ENCODE measurements around the gene F2R.
"Not testable (repeated sequence)": the region's sequence is repeated elsewhere in the genome, so short reads cannot be mapped to it uniquely, and the experiment has no call there.

F2R gene

DNA sequence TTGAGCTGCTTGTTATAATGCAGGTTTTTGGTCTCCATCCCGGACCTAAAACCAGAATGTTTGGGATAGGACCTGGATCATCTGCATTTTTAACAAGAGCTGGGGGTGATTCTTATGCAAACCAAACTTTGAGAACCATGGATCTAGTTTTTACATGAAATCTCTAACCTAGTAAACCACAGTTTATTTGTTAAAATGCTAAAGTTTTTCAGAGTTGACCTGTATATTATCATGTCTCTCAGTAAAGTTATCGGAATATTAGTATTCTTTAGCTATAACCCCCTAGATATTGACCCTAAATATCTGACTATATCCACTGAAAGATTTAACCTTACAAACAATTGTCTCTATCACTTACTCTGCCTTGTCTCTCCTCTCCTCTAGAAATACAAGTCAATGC, 28.7 kb downstream of the F2R start:
- DNase-seq (ENCODE audit: low read depth), result no peak
- no peak overlapping the region for H3K4me3 ChIP-seq (ENCODE audit: low read depth, low read length)

DNA sequence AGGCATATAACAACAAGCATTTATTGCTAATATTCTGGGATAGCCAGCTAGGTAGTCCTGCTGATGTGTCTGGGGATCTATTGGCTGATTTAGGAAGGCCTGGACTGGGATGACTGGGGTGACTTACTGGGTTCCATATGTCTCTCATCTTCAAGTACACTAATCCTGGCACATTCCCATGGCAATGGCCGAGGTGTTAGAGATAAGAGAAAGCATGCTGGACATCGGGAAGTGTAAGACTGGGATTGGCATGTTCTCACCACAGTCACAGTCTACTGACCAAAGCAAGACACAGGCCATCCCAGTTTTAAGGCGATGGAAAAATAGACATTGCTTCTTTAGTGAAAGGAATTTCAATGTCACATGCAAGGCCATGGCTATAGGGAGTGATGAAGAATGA, 29.7 kb downstream of the F2R start:
- no peak overlapping the region for H3K4me3 ChIP-seq (ENCODE audit: low read depth, low read length)
- DNase-seq (ENCODE audit: low read depth), result no peak

DNA sequence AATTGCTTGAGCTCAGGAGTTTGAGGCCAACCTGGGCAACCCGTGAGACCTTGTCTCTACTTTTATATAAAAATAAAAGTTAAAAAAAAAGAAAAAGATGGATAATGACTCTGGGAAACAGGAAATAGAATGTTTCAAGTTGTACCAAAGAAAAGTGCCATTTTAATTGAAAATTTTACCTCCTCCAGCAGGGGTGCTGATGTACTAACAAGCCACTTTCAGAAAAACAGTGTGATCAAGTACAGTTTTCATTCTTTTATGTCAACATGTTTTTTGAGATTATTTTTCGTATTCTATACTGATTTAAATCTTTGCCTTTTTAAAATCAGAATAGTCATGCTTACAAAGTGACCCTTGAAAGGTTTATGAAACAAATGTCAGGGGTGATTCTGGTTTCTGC, 30.8 kb downstream of the F2R start:
- no peak overlapping the region for H3K4me3 ChIP-seq (ENCODE audit: low read depth, low read length)
- no peak for DNase-seq (ENCODE audit: low read depth)

DNA sequence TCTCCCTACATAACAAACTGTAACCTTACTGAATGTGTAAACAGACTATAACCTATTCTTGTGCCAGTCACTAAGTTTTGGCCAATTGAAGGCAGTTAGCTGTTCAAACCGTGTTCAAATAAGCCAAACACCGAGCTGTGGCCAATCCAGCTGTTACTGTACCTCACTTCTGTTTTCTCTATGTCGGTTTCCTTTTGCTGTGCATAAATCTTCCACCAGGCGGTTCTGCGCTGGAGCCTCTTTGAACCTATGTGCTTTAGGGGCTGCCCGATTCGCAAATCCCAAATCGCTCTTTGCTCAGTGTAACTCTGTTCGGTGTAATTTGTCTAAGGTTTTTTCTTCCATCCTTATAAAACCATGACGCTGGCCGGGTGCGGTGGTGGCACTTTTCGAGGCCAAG, 31.8 kb downstream of the F2R start:
- no peak for DNase-seq (ENCODE audit: low read depth)
- H3K4me3 ChIP-seq (ENCODE audit: low read depth, low read length), result no peak overlapping the region

DNA sequence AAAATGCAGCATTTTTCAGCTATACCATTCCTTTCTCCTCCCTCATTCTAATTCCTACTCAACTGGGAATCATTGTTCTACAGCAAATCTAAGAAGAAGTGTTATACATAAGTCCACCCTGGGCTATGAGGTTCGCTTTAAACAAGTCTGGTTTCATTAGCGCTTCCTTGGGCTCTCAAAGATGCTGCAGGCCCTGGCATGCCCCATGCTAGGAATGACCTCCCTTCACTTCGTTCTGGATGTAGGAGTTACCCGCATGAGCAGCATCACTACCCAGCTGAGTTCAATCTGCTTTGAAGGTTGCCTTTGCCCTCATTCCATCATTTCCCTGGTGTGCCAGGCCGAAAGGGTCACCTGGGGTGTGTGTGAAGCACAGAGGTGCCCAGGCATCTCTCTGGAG, 35.4 kb downstream of the F2R start:
- DNase-seq (ENCODE audit: low read depth), result no peak
- H3K4me3 ChIP-seq (ENCODE audit: low read depth, low read length), result no peak overlapping the region

DNA sequence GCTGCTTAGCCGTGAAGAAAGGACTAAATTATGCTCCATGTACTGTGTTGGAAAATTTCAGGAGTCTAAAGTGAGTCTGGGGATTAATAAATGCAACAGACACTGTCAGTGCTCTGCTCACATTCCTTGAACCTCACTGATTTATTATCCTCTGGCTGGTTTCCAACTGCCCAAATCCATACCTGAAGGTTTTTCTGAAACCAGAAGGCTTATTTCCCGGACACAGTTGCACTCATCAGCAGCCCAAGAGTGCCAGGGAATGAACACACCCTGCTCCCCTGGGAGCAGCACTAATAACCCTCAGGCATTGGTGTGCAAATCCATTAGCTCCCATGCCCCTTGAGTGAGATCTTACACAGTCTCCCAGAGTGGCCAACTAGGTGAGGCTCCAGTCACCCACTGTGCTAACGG, 38.7 kb downstream of the F2R start:
- no peak for DNase-seq (ENCODE audit: low read depth)
- H3K4me3 ChIP-seq (ENCODE audit: low read depth, low read length), result no peak overlapping the region

DNA sequence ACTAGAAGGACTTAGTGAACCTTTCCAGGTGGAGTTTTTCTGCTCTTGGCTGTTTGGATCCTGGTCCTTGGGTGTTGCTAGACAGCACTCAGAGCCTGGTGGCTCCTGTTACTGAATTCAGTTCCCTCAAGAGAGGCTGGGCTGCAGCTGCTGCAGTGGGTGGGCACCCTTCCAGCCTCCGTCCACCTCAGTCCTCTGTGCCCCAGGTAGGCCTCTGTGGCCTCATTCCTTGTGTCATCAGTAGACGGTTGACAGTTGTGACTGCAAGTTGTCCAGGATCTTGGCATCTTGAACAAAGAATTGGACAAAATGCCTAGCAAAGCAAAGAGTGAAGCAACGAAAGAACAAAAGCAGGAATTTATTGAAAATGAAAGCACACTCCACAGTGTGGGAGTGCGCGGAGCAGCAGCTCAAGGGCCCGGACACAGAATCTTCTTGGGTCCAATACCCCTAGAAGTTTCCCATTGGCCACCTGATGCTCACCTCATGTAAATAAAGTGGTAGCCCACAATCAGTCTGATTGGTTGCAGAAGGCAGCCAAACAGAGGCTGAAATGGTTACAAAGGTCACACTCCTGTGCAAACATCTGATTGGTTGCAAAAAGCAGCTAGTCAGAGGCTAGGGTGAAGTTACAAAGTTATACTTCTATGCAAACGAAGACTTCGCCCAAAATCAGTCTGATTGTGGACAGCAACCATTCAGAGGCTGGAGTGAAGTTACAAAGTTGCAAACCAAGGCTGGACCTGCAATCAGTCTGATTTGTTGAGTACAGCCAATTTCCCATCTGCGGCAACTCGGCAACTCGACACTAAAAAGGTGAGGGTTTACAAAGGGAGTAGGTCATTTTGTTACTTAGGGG, 40.1 kb downstream of the F2R start:
- no peak overlapping the region for H3K4me3 ChIP-seq (ENCODE audit: low read depth, low read length)
- DNase-seq (ENCODE audit: low read depth), result no peak

DNA sequence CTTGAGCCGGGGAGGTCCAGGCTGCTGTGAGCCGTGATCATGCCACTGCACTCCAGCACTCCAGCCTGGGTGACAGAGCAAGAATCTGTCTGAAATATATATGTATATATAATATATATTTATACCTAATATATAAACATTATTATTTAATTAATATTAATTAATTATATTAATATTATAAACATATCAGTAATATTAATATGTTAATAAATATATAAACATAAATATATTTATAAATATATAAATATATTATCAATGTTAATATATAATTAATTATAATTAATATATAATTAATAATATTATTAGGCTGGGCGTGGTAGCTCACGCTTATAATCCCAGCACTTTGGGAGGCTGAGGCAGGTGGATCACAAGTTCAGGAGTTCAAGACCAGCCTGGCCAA, 41.1 kb downstream of the F2R start:
- no peak for DNase-seq (ENCODE audit: low read depth)
- no peak overlapping the region for H3K4me3 ChIP-seq (ENCODE audit: low read depth, low read length)

DNA sequence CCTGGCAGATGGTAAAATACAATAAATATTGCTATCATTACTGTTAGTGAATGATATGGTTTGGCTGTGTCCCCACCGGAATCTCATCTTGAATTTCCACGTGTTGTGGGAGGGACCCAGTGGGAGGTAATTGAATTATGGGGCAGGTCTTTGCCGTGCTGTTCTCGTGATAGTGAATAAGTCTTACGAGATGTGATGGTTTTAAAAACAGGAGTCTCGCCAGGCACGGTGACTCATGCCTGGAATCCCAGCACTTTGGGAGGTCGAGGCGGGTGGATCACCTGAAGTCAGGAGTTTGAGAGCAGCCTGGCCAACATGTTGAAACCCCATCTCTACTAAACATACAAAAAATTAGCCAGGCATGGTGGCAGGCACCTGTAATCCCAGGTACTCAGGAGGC, 45.2 kb downstream of the F2R start:
- not testable (repeated sequence) for DNase-seq (ENCODE audit: low read depth); H3K4me3 ChIP-seq (ENCODE audit: low read depth, low read length)

DNA sequence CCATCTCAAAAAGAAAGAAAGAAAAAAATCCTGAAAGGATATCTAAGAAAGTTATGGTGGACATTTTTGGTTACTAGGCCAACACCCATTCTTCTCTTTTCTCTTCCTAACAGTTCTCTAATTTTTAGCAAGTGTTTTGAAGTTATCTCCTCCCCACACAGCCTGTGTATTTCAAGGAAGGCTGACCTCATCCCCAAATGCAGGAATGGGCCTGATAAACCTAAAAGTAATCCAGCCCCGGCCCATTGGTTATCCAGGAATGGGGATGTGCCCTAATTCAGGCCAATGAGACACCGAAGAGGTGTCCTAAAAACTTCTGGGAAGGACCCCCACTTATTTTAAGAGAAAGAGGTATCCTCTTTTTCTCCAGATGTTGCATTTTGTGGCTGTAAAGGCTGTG, 46.6 kb downstream of the F2R start:
- no peak for DNase-seq (ENCODE audit: low read depth)
- H3K4me3 ChIP-seq (ENCODE audit: low read depth, low read length), result no peak overlapping the region

DNA sequence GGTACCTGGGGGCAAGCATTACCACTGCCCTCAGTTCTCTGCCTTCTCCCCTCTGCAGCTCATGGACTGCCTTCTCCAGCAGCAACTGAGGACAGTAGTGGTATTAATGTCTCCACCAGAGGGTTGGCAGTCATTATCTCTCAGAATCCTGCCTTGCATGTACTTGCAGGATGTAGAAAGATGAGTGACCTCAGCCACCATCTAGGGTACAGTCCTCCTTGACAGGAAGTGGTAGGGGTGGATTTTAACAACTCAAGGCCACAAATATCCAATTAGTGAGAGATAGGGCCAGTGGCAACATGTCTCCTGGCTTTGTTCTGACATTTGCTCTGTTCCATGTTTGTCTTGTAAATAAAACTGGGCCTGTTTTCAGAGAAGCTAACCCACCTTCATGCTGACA, 47.2 kb downstream of the F2R start:
- no peak for DNase-seq (ENCODE audit: low read depth)
- no peak overlapping the region for H3K4me3 ChIP-seq (ENCODE audit: low read depth, low read length)

DNA sequence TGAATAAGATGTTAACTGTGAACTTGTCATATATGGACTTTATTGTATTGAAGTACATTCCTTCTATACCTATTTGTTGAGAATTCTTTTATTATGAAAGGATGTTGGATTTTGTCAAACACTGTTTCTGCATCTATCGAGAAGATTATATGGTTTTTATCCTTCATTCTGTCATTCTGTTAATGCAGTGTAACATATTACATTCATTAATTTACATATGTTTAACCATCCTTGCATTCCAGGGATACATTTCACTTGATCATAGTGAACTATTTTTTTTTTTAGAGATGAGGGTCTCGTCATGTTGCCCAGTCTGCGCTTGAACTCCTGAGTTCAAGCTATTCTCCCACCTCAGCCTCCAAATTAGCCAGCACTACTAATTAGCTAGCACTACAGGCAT, 48.4 kb downstream of the F2R start:
- no peak for DNase-seq (ENCODE audit: low read depth)
- H3K4me3 ChIP-seq (ENCODE audit: low read depth, low read length), result no peak overlapping the region

DNA sequence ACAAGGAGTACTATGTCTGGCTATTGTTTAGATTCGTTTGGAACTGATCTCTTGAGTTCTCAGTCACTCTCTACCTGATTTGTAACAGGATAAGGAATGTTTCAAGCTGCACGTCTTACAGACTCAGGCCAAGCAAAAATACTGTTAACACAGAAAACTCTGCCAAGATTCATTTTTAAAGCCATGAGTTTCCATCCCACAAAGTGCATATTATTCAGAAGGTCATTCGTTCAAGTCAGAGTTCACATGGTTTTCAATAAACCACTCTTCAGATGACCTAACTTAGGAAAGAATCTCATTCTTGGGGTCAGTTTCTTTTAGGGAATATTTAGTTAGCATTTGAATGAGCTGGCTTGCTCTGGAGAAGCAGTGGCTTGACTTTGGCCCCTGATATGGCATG, 49.3 kb downstream of the F2R start:
- peak; percentile 64 for DNase-seq (ENCODE audit: low read depth)
- H3K4me3 ChIP-seq (ENCODE audit: low read depth, low read length), result no peak overlapping the region

DNA sequence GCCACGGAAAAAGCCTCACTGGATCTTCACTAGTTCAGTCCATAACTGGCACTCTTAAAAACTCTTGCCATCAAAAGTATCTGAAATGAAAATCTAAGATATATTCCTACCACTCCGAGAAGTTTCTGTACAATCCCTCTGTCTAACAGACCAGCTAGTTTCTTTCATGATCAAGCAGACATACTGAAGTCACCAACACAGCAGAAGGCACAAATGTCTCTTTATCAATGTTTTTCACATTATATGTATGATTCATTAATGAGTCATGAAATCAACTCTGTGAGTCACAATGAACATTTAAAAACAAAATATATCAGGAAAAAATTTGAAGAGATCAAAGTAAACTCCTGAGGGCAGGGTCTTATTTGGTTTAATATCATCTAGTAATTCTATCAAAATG, 50.8 kb downstream of the F2R start:
- no peak overlapping the region for H3K4me3 ChIP-seq (ENCODE audit: low read depth, low read length)
- DNase-seq (ENCODE audit: low read depth), result no peak

DNA sequence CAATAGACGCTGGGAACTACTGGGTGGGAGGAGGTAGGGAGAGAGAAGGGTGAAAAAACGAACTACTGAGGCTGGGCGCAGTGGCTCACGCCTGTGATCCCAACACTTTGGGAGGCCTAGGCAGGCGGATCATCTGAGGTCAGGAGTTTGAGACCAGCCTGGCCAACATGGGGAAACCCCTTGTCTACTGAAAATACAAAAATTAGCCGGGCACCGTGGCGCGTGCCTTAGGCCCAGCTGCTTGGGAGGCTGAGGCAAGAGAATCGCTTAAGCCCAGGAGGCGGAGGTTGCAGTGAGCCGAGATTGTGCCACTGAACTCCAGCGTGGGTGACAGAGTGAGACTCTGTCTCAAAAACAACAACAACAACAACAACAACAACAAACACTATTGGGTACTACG, 55.1 kb downstream of the F2R start:
- not testable (repeated sequence) for DNase-seq (ENCODE audit: low read depth); H3K4me3 ChIP-seq (ENCODE audit: low read depth, low read length)

DNA sequence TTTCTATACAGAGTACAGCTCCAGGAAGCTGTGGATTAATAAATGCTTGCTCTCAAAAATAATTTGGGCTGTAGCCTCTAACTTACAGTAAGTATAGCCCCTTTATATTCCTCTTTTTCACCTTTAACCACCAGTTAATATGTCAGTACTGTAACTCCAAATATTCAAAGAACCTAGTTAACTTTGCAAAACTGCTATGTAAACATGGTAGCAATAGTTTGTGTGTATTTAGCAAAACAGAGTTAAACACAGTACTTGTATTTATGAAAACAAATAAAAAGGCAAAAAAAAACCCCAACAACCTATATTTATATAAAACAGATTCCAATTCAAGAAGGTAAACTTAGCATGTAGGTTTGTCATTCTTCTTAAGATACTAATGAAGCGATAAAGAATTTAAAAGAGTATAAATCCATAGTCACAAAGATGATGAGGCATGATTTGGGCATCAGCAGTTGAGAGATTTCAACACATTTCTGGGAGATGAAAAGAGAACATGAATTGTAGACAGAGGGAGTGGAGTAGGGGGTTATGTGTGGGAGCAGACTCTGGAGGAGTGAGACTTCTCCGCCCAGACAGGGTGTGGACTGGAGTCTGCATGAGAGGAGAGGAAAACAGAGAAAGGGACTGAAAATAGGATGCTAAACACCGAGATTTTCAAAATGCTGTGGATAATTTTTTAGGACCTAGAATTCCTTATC, 55.9 kb downstream of the F2R start:
- DNase-seq (ENCODE audit: low read depth), result no peak
- no peak overlapping the region for H3K4me3 ChIP-seq (ENCODE audit: low read depth, low read length)

DNA sequence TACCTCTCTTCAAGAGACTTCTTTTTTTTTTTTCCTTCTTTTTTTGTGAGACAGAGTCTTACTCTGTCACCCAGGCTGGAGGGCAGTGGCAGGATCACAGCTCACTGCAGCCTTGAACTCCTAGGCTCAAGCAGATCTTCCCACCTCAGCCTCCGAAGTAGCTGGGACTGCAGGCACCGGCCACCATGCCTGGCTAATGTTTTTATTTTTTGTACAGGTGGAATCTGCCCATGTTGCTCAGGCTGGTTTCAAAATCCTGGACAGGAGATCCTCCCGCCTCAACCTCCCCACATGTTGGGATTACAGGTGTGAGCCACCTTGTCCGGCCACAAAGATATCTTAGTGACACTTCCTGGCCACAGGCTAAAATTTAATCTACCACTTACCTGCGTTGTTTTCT, 60.0 kb downstream of the F2R start:
- no peak for DNase-seq (ENCODE audit: low read depth)
- no peak overlapping the region for H3K4me3 ChIP-seq (ENCODE audit: low read depth, low read length)

DNA sequence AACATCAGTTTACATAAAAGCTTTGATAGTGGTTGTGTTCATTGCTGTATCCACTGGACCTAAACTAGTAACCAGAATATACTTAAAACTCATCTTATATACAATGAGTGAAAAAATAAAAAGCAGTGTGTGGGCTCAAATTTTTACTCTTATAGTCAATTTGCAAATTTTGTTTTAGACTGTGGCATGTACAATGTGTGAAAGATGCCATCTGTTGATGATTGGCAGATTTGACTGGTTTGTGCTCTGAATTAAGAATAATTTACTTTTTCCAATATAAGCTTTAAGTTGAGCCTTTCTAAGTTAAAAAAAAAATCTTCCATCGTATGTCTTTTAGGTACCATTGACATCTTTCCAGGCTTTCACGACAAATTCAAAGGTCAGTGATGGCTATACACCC, 60.5 kb downstream of the F2R start:
- no peak overlapping the region for H3K4me3 ChIP-seq (ENCODE audit: low read depth, low read length)
- DNase-seq (ENCODE audit: low read depth), result no peak

DNA sequence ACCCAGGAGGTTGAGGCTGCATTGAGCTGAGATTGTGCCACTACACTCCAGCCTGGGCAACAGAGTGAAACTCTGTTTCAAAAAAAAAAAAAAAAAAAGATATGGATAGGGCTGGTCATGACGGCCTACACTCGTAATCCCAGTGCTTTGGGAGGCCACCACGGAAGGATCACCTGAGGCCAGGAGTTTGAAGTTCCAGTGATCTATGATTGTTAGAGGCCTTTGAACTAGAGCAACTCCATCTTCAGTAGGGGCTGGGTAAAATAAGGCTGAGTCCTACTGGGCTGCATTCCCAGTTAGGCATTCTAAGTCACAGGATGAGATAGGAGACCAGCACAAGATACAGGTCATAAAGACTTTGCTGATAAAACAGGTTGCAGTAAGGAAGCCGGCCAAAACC, 64.7 kb downstream of the F2R start:
- DNase-seq (ENCODE audit: low read depth); H3K4me3 ChIP-seq (ENCODE audit: low read depth, low read length): not testable (repeated sequence)

DNA sequence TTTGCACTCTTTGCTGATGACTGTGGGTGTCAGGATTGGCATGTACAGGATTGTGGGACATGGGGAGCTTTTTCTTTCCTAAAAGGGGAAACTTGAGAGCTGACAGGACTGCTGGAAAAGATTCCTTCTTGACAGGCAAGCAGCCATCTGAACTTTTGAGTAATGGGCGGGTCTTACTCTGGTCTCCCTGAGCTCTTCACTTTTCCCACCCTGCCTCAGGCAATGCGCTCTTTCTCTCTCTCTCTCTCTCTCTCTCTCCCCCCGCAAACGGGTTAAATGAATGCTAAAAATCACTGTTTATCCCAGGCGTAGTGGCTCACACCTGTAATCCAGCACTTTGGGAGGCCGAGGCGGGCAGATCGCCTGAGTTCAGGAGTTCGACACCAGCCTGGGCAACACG, 65.8 kb downstream of the F2R start:
- DNase-seq (ENCODE audit: low read depth), result no peak
- H3K4me3 ChIP-seq (ENCODE audit: low read depth, low read length), result no peak overlapping the region

DNA sequence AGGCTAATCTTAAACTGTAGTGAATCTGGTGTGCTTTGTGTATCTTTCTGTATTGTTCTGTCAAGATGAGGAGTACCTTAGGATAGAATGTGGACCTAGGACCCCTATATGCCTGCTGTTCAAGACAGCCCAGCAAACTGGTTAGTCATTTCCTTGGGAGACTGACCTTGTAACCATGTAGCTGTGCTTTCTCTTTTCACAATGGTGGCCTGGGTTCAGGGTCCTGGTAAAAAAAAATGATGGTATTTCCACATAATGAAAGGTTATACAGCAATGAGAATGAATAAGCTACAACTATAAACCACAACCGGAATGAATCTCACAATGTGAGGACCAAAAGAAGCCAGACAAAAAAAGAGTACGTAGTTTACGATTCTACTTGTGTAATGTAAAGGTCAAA, 66.5 kb downstream of the F2R start:
- no peak for DNase-seq (ENCODE audit: low read depth)
- no peak overlapping the region for H3K4me3 ChIP-seq (ENCODE audit: low read depth, low read length)
